ENCODE measurements around the gene GM2A. TPM values are rescaled to one million over a fixed set of nuclear protein-coding genes. Genes with fewer than 3 reads are reported as not detected.

Gene GM2A
- total and polyA plus RNA-seq, 4 donors = 39.7 to 59.2 (median 48.1) TPM

DNA sequence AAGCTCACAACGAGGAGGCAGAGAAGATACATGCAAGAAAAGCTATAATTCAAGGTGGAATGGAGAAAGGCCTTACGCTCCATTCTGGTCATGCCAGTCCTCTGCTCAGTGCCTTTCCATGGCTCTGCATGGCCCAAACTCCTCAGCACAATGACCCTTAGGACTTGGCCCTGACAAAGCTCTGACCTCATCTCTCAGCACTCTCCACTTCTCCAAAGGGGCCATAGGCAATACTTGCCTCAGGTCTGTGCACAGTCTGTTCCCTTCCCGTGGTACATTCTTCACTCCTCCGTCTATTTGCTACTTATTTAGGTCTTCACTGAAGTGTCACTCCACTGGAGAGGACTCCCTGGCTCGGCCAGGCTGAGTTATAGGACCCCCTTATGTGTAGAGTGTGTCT is 25.9 kb downstream of the GM2A start:
- DNase-seq (ENCODE audit: low read depth in 4 of 6, low spot score in 6 of 6) = no peak
- 100% methylated on average over 2 of the region's 5 CpGs for WGBS (ENCODE audit: insufficient coverage)
- H3K27me3 ChIP-seq (ENCODE audit: control insufficient read depth, insufficient read depth, low read length) = no peaks in the 10 kb centered on the region
- no peaks in the 10 kb centered on the region for H3K9me3 ChIP-seq (ENCODE audit: control insufficient read depth, insufficient read depth, low read length)
- no peaks in the 10 kb centered on the region for H3K36me3 ChIP-seq (ENCODE audit: control insufficient read depth, insufficient read depth, low read length)
- H3K4me1 ChIP-seq (ENCODE audit: control insufficient read depth, insufficient read depth, low read length) = no peaks in the 10 kb centered on the region
- H3K27ac ChIP-seq (ENCODE audit: low read depth, low read length) = no peak overlapping the region
- H3K4me3 ChIP-seq (ENCODE audit: low read depth, low read length) = no peak overlapping the region

- no peak overlapping the region for H3K27ac ChIP-seq (ENCODE audit: low read depth, low read length)
- no CpG with 5 or more reads among the region's 2 CpGs for WGBS (ENCODE audit: insufficient coverage)
- H3K27me3 ChIP-seq (ENCODE audit: control insufficient read depth, insufficient read depth, low read length) = no peaks in the 10 kb centered on the region
- no peaks in the 10 kb centered on the region for H3K36me3 ChIP-seq (ENCODE audit: control insufficient read depth, insufficient read depth, low read length)
- H3K4me3 ChIP-seq (ENCODE audit: low read depth, low read length) = no peak overlapping the region
- DNase-seq (ENCODE audit: low read depth in 4 of 6, low spot score in 6 of 6) = no peak
- H3K4me1 ChIP-seq (ENCODE audit: control insufficient read depth, insufficient read depth, low read length) = no peaks in the 10 kb centered on the region
- no peaks in the 10 kb centered on the region for H3K9me3 ChIP-seq (ENCODE audit: control insufficient read depth, insufficient read depth, low read length)
Measured at GRCh38 chr5:151280443-151280842, 27.5 kb downstream of the GM2A start.

DNA sequence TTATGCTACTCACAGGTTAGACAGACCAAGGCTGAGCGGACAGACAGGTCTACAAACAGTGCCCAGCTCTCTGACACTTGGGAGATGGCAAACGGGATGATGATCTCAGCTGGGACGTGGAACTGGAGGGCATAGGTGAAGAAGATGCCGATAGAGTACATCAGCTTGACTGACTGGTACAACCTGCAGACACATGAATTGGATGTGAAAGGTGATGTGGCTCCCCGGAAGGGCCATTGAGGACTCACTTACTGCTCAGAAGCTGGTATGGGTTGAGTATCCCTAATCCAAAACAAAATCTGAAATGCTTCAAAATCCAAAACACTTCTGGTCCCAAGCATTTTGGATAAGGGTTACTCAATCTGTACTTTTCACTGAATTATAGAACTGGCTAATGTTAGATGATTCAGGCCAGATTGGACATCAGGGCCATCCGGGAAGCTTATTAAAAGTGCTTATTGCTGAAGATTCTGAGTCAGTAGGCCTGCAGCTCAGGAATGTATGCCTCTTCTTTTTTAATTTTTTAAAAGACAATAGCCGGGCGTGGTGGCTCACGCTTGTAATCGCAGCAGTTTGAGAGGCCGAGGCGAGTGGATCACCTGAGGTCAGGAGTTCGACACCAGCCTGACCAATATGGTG is 28.1 kb downstream of the GM2A start:
- Histone ChIP-seq H3K4me3 (ENCODE audit: low read depth, low read length) (no peak overlapping the region), H3K9me3 (ENCODE audit: control insufficient read depth, insufficient read depth, low read length) (no peaks in the 10 kb centered on the region), H3K27ac (ENCODE audit: low read depth, low read length) (no peak overlapping the region), H3K27me3 (ENCODE audit: control insufficient read depth, insufficient read depth, low read length) (no peaks in the 10 kb centered on the region), H3K36me3 (ENCODE audit: control insufficient read depth, insufficient read depth, low read length) (no peaks in the 10 kb centered on the region), H3K4me1 (ENCODE audit: control insufficient read depth, insufficient read depth, low read length) (no peaks in the 10 kb centered on the region)
- 95% methylated on average over 12 of the region's 13 CpGs for WGBS (ENCODE audit: insufficient coverage)
- DNase-seq (ENCODE audit: low read depth in 4 of 6, low spot score in 6 of 6) = no peak

DNA sequence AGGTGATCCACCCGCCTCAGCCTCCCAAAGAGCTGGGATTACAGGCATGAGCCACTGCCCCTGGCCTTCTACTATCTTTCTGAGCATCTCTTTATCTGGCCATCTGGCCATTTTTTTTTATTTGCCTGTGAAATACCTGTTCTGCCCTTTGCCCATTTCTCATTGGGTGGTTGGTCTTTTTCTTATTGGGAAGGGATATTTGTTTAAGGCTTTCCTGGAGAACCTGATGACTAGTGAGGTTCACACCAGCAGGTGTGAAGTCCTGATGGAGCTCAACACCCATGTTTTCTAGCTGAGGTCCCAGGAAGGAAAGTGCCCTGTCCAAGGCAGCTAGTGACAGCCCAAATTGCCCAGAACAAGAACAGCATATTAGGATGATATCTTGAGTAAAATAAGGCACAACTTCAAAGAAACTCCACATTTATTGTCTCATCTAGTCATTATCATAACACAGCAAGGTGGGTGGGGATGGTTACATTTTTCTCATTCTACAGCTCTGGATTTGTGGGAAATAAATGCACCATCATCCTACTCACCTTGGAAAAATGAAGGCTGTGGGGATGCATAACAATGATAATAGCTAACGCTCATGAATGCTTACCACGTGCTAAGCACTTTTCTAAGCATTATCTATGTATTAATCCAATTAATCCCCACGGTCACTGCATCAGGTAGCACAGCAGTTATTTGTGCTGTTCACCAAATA is 30.3 kb downstream of the GM2A start:
- WGBS (ENCODE audit: insufficient coverage) = 64% methylated on average over 4 of the region's 4 CpGs
- H3K27me3 ChIP-seq (ENCODE audit: control insufficient read depth, insufficient read depth, low read length) = no peaks in the 10 kb centered on the region

GRCh38 chr5:151284392-151284967 is 31.5 kb downstream of the GM2A start:
- H3K4me3 ChIP-seq (ENCODE audit: low read depth, low read length) = no peak overlapping the region
- no peak overlapping the region for H3K27ac ChIP-seq (ENCODE audit: low read depth, low read length)
- no CpG with 5 or more reads among the region's 8 CpGs for WGBS (ENCODE audit: insufficient coverage)
- H3K36me3 ChIP-seq (ENCODE audit: control insufficient read depth, insufficient read depth, low read length) = no peaks in the 10 kb centered on the region
- no peaks in the 10 kb centered on the region for H3K9me3 ChIP-seq (ENCODE audit: control insufficient read depth, insufficient read depth, low read length)
- DNase-seq (ENCODE audit: low read depth in 4 of 6, low spot score in 6 of 6) = no peak
- no peaks in the 10 kb centered on the region for H3K4me1 ChIP-seq (ENCODE audit: control insufficient read depth, insufficient read depth, low read length)
- no peaks in the 10 kb centered on the region for H3K27me3 ChIP-seq (ENCODE audit: control insufficient read depth, insufficient read depth, low read length)

More for the DNA sequence above, 30.3 kb downstream of the GM2A start:
- no peak overlapping the region for H3K4me3 ChIP-seq (ENCODE audit: low read depth, low read length)
- H3K9me3 ChIP-seq (ENCODE audit: control insufficient read depth, insufficient read depth, low read length) = no peaks in the 10 kb centered on the region
- DNase-seq (ENCODE audit: low read depth in 4 of 6, low spot score in 6 of 6) = no peak
- H3K27ac ChIP-seq (ENCODE audit: low read depth, low read length) = no peak overlapping the region
- H3K36me3 ChIP-seq (ENCODE audit: control insufficient read depth, insufficient read depth, low read length) = no peaks in the 10 kb centered on the region
- H3K4me1 ChIP-seq (ENCODE audit: control insufficient read depth, insufficient read depth, low read length) = no peaks in the 10 kb centered on the region

GRCh38 chr5:151285683-151286082 is 32.7 kb downstream of the GM2A start:
- DNase-seq (ENCODE audit: low read depth in 4 of 6, low spot score in 6 of 6) = peak in 2 of 6 donors; percentile 17 to 64
- Histone ChIP-seq H3K4me3 (ENCODE audit: low read depth, low read length) (no peak overlapping the region), H3K36me3 (ENCODE audit: control insufficient read depth, insufficient read depth, low read length) (no peaks in the 10 kb centered on the region), H3K4me1 (ENCODE audit: control insufficient read depth, insufficient read depth, low read length) (no peaks in the 10 kb centered on the region), H3K9me3 (ENCODE audit: control insufficient read depth, insufficient read depth, low read length) (no peaks in the 10 kb centered on the region), H3K27me3 (ENCODE audit: control insufficient read depth, insufficient read depth, low read length) (no peaks in the 10 kb centered on the region), H3K27ac (ENCODE audit: low read depth, low read length) (no peak overlapping the region)
- WGBS (ENCODE audit: insufficient coverage) = 75% methylated on average over 2 of the region's 5 CpGs

DNA sequence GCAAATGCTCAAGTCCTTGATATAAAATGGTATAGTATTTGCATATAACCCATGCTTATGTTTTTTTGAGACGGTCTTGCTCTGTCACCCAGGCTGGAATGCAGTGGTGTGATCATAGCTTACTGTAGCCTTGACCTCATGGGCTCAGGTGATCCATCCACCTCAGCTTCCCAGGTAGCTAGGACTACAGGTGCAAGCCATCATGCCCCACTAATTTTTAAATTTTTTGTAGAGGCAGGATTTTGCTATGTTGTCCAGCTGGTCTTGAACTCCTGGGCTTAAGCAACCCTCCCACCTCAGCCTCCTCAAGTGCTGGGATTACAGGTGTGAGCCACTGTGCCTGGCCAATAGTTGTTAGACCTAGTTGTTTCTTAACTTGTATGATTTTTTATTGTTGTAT is 33.3 kb downstream of the GM2A start:
- 60% methylated on average over 1 of the region's 1 CpG for WGBS (ENCODE audit: insufficient coverage)
- Histone ChIP-seq H3K4me3 (ENCODE audit: low read depth, low read length) (no peak overlapping the region), H3K4me1 (ENCODE audit: control insufficient read depth, insufficient read depth, low read length) (no peaks in the 10 kb centered on the region), H3K36me3 (ENCODE audit: control insufficient read depth, insufficient read depth, low read length) (no peaks in the 10 kb centered on the region), H3K9me3 (ENCODE audit: control insufficient read depth, insufficient read depth, low read length) (no peaks in the 10 kb centered on the region), H3K27me3 (ENCODE audit: control insufficient read depth, insufficient read depth, low read length) (no peaks in the 10 kb centered on the region), H3K27ac (ENCODE audit: low read depth, low read length) (no peak overlapping the region)
- DNase-seq (ENCODE audit: low read depth in 4 of 6, low spot score in 6 of 6) = no peak

- peak in 1 of 6 donors; percentile 7 for DNase-seq (ENCODE audit: low read depth in 4 of 6, low spot score in 6 of 6)
- Histone ChIP-seq H3K9me3 (ENCODE audit: control insufficient read depth, insufficient read depth, low read length) (no peaks in the 10 kb centered on the region), H3K4me3 (ENCODE audit: low read depth, low read length) (no peak overlapping the region), H3K36me3 (ENCODE audit: control insufficient read depth, insufficient read depth, low read length) (no peaks in the 10 kb centered on the region), H3K27ac (ENCODE audit: low read depth, low read length) (no peak overlapping the region), H3K4me1 (ENCODE audit: control insufficient read depth, insufficient read depth, low read length) (no peaks in the 10 kb centered on the region), H3K27me3 (ENCODE audit: control insufficient read depth, insufficient read depth, low read length) (no peaks in the 10 kb centered on the region)
- no CpG with 5 or more reads among the region's 2 CpGs for WGBS (ENCODE audit: insufficient coverage)
Measured at GRCh38 chr5:151288180-151288579, 35.2 kb downstream of the GM2A start.

DNA sequence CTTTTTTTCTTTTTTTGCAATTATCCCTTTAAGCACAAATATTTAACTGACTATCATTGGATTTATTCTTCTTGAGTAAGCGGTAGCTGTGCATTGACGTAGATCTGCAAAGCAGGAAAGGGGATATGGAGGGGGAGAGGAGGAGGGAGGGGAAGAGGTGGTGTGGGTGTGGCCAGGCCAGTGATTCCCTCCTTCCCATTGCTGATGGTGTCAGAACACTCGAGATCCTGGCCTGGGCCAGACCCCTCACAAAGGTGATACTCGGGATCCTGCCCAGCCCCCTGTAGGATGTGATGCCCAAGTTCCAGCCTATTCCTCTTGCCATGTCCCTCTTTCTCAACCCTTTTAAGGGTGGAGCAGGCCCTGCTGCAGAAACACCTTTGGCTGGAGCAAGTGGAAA is 40.6 kb downstream of the GM2A start:
- H3K27ac ChIP-seq (ENCODE audit: low read depth, low read length) = no peak overlapping the region
- no peaks in the 10 kb centered on the region for H3K36me3 ChIP-seq (ENCODE audit: control insufficient read depth, insufficient read depth, low read length)
- H3K9me3 ChIP-seq (ENCODE audit: control insufficient read depth, insufficient read depth, low read length) = no peaks in the 10 kb centered on the region
- H3K27me3 ChIP-seq (ENCODE audit: control insufficient read depth, insufficient read depth, low read length) = no peaks in the 10 kb centered on the region
- no peak for DNase-seq (ENCODE audit: low read depth in 4 of 6, low spot score in 6 of 6)
- H3K4me1 ChIP-seq (ENCODE audit: control insufficient read depth, insufficient read depth, low read length) = peaks cover 5% of the 10 kb centered on the region
- no peak overlapping the region for H3K4me3 ChIP-seq (ENCODE audit: low read depth, low read length)
- 51% methylated on average over 3 of the region's 4 CpGs for WGBS (ENCODE audit: insufficient coverage)

- Histone ChIP-seq H3K4me1 (ENCODE audit: control insufficient read depth, insufficient read depth, low read length) (peaks cover 5% of the 10 kb centered on the region), H3K36me3 (ENCODE audit: control insufficient read depth, insufficient read depth, low read length) (no peaks in the 10 kb centered on the region), H3K27me3 (ENCODE audit: control insufficient read depth, insufficient read depth, low read length) (no peaks in the 10 kb centered on the region), H3K4me3 (ENCODE audit: low read depth, low read length) (no peak overlapping the region), H3K9me3 (ENCODE audit: control insufficient read depth, insufficient read depth, low read length) (no peaks in the 10 kb centered on the region), H3K27ac (ENCODE audit: low read depth, low read length) (no peak overlapping the region)
- WGBS (ENCODE audit: insufficient coverage) = 82% methylated on average over 5 of the region's 5 CpGs
- DNase-seq (ENCODE audit: low read depth in 4 of 6, low spot score in 6 of 6) = no peak
Measured at GRCh38 chr5:151295138-151295537, 42.2 kb downstream of the GM2A start.
